GM12872 (cell line): ENCODE results near the gene P2RX1.

Experiments used
- TF ChIP-seq, protein P1 (sequence below): IDR thresholded peaks from 3 replicates; pipeline ENCODE4 v1.5.1; 2011; ENCODE audit warnings: low read depth, mild to moderate bottlenecking, low read length, moderate library complexity; ENCODE audit not compliant: insufficient read depth

The P2RX1 gene

DNA sequence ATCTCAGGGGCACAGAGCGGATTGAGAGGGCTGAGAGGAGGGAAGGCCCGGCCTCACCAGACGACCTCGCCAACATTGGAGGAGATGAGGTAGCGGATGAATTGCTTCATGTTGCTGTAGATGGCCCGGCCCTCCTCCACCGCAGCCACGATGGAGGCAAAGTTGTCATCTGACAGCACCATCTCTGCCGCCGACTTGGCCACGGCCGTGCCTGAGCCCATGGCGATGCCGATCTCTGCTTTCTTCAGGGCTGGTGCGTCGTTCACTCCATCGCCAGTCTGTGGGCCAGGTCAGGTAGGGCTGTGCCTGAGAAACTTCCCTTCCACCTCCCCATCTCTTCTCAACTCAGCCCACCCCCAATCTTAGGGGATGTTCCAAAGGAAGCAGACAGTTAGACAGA lies 21.1 kb upstream of the P2RX1 start:
- TF ChIP-seq, protein P1, sequence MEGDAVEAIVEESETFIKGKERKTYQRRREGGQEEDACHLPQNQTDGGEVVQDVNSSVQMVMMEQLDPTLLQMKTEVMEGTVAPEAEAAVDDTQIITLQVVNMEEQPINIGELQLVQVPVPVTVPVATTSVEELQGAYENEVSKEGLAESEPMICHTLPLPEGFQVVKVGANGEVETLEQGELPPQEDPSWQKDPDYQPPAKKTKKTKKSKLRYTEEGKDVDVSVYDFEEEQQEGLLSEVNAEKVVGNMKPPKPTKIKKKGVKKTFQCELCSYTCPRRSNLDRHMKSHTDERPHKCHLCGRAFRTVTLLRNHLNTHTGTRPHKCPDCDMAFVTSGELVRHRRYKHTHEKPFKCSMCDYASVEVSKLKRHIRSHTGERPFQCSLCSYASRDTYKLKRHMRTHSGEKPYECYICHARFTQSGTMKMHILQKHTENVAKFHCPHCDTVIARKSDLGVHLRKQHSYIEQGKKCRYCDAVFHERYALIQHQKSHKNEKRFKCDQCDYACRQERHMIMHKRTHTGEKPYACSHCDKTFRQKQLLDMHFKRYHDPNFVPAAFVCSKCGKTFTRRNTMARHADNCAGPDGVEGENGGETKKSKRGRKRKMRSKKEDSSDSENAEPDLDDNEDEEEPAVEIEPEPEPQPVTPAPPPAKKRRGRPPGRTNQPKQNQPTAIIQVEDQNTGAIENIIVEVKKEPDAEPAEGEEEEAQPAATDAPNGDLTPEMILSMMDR = no peak

DNA sequence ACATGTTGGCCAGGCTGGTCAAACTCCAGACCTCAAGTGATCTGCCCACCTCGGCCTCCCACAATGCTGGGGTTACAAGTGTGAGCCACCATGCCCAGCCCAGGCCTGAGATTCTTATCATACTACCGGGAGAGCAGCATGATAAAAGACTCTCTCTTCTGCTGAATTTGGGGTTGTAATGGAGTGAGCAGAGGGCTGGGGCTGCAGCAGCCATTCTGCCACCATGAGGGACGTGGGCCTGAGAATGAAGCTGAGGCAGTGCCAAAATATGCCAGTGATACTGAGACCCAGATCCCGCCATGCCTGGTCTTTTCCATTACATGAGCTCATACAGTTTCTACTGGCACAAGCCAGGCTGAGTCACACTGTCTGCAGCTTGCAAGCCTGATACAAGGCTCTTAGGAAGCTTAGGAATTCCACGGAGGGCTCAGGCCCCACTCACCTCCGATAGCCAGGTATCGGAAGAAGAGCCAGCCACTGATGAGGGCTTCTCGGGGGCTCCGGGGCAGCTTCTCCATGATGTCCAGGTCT lies 19.6 kb upstream of the P2RX1 start:
- TF ChIP-seq, protein P1 = no peak

DNA sequence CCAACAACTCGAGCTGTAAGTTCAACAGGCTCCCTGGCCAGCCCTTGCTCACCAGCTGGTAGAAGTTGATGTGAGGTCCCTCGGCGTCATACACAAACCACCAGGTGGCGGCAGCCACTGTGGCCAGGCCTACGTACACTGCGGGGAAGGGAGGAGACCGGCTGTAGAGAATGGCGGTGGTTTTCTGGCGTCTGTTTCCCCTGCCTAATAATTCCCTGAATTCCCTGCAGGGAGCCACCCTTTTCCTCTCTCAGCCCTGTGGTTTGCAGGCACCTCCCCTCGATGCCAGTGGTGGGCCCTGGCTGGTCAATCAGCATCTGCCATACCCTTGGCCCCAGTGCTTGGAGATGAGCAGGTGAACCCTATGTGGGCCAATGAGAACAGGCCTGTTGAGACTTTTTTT lies 18.9 kb upstream of the P2RX1 start:
- TF ChIP-seq, protein P1 = peak; percentile 67

DNA sequence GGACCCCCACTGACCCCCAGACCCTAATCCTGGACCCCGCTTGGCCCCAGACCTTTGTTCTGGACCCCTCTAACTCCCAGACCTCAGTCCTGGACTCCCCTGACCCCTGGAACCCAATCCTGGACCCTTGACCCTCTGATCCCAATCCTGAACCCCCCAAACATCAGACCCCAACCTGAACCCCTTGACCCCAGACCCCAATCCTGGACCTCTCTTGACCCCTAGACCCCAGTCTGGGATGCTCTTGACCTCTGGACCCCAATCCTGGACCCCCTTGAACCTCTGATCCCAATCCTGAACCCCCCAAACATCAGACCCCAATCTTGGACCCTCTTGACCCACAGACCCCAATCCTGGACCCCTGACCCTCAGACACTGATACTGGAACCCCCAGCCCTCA lies 13.5 kb upstream of the P2RX1 start:
- TF ChIP-seq, protein P1 = no peak

DNA sequence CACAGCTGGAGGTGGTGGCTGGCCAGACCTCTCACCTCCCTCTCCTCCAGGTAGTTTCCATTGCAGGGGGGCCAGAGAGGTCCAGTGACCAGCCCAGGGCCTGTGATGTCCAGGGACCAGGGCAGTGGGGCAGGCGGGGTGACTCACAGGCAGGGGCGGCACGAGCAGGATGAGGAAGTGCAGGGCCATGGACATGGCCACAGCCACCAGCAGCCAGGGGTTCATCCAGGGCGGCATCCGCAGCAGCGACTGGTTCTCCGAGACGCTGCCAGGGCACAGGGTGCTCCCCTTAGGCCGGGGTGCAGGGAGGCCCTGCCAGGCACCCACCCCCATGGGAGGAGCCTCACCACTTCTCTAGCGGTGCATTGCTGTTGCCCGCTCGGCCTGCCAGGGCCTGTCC lies 12.9 kb upstream of the P2RX1 start:
- TF ChIP-seq, protein P1 = no peak

DNA sequence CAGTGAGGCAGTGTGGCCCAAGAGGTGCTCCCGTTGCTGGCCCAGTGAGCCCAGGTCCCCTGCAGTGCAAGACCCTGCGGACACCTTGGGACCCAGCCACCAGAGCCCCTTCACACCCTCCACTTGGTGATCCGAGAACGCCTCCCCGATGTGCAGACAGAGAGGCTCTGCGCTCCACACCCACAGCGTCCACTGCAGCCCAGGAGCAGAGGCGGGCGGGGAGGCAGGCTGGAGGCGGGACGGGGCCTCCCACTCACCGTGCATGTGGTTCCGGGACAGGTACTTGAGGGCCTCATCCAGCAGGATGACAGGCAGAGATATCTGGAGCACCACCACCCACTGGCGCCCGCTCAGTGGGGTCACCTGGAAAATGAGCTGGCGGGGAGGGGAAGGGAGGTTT lies 12.1 kb upstream of the P2RX1 start:
- TF ChIP-seq, protein P1 = no peak

DNA sequence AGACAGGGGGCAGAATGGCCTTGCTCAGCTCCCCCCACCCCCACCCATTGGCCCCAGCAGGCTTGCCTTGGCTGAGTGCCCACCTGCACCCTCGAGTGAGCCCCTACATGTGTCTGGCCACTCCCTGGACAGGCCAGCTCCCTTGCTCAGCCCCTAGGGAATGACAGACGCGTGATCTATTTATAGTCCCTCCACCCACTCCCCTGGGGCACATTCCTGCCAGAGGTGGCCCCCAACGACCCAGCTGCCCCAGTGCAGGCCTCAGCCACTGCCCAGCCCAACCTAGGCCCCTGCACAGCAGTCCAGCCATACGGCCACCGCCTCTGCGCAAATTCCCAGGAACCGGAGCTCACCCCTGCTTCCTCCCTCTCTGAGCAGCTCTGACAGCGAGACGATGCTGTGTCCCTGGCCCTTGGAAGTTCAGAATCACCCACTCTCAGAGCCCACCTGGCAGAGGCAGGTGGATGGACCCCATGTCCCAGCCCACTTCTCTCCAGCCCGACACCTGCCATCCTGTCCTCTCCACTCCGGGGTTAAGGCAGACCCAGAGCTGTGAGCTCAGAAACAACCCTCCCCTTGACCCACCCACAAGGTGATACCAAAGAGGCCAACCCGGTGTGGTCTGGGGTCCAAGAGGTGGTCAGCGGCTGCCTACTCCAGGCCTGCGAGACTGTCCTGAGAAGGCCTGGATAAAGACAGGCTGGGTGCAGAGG lies 11.5 kb upstream of the P2RX1 start:
- TF ChIP-seq, protein P1 = no peak
